ENCODE data around the gene UBL4A.

DNA sequence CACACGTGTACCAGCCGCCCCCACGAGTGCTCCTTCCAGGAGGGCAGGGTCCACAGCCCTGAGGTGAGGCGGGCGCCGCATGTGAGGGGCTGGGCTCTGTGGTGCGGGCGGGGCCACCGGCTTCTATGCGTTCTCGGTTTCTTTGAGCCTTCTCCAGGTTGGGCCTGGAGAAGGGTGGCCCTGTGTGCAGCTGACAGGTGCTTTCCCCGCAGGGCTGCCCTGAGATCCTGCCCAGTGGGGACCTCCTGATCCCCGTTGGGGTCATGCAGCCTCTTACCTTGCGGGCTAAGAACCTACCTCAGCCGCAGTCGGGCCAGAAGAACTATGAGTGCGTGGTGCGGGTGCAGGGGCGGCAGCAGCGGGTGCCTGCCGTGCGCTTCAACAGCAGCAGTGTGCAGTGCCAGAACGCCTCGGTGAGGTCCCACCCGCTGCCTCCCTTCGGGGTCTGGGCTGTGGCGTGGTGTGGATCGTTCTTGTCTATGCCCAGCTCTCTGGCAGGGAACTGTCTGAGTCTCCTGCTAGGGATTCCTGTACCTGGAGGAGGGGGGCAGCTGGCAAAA lies 21.5 kb downstream of the UBL4A start:
- no peak for TF ChIP-seq POLR2A (IDR thresholded peaks at IDR 0.05)
- TF ChIP-seq, protein P1, sequence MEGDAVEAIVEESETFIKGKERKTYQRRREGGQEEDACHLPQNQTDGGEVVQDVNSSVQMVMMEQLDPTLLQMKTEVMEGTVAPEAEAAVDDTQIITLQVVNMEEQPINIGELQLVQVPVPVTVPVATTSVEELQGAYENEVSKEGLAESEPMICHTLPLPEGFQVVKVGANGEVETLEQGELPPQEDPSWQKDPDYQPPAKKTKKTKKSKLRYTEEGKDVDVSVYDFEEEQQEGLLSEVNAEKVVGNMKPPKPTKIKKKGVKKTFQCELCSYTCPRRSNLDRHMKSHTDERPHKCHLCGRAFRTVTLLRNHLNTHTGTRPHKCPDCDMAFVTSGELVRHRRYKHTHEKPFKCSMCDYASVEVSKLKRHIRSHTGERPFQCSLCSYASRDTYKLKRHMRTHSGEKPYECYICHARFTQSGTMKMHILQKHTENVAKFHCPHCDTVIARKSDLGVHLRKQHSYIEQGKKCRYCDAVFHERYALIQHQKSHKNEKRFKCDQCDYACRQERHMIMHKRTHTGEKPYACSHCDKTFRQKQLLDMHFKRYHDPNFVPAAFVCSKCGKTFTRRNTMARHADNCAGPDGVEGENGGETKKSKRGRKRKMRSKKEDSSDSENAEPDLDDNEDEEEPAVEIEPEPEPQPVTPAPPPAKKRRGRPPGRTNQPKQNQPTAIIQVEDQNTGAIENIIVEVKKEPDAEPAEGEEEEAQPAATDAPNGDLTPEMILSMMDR (IDR thresholded peaks at IDR 0.05): no peak

Data from Peyer's patch (tissue), 4 donors.